CD4-positive, alpha-beta memory T cell (primary cell): ENCODE data around the gene SLC8A1. TPM values are rescaled to one million over a fixed set of nuclear protein-coding genes. Genes with fewer than 3 reads are reported as not detected.

Experiments
- CTCF ChIA-PET: fragments of 350-600 bp; sonication (Branson Sonifier 250); formaldehyde crosslinking; loops from one replicate; lab custom pipeline; 2021; ENCODE audit warnings: inconsistent platforms; ENCODE audit not compliant: partially characterized antibody; lab: Charles Lee
- POLR2A ChIA-PET: fragments of 350-600 bp; sonication (Branson Sonifier 250); formaldehyde crosslinking; loops from one replicate; lab custom pipeline; 2021; ENCODE audit not compliant: partially characterized antibody; lab: Charles Lee
- DNase-seq, 5 donors: peaks; one replicate each; pipeline versions ENCODE4 v3.0.0 to v3.0.0-alpha.2; 2020 to 2022; ENCODE audit warnings: mixed read lengths in 1 of 5
- H3K27ac ChIP-seq: one replicate; pipeline ENCODE4 v1.7.0; 2013; ENCODE audit warnings: low read depth, low read length
- H3K27me3 ChIP-seq: 2 replicates; pipeline ENCODE4 v1.7.0; 2013; ENCODE audit warnings: mild to moderate bottlenecking, low read length, moderate library complexity; ENCODE audit not compliant: insufficient read depth
- H3K36me3 ChIP-seq: 2 replicates; pipeline ENCODE4 v1.7.0; 2013; ENCODE audit warnings: mild to moderate bottlenecking, low read length, moderate library complexity; ENCODE audit not compliant: insufficient read depth
- H3K4me1 ChIP-seq: 2 replicates; pipeline ENCODE4 v1.7.0; 2013; ENCODE audit warnings: mild to moderate bottlenecking, low read length, moderate library complexity; ENCODE audit not compliant: insufficient read depth
- H3K4me3 ChIP-seq, 2 donors: one replicate each; pipeline ENCODE4 v1.7.0; 2013; ENCODE audit warnings: low read length in 2 of 2, mild to moderate bottlenecking in 1 of 2
- H3K9me3 ChIP-seq, 2 donors: one replicate each; pipeline ENCODE4 v1.7.0; 2013; ENCODE audit warnings: low read length in 2 of 2, control low read depth in 1 of 2; ENCODE audit not compliant: control insufficient read depth in 1 of 2
- H3K27ac Mint-ChIP-seq, 7 donors: one replicate each; pipeline ENCODE4 v1.8.0; 2020 to 2021; ENCODE audit warnings: mixed read lengths in 7 of 7, mild to moderate bottlenecking in 6 of 7, inconsistent platforms in 3 of 7, moderate library complexity in 3 of 7
- H3K27me3 Mint-ChIP-seq, 2 donors: one replicate each; pipeline ENCODE4 v1.8.0; 2020 to 2021; ENCODE audit warnings: mixed read lengths in 2 of 2
- H3K36me3 Mint-ChIP-seq, 2 donors: one replicate each; pipeline ENCODE4 v1.8.0; 2020 to 2021; ENCODE audit warnings: mixed read lengths in 2 of 2, inconsistent platforms in 1 of 2, mild to moderate bottlenecking in 1 of 2
- H3K4me1 Mint-ChIP-seq, 4 donors: one replicate each; pipeline ENCODE4 v1.8.0; 2020 to 2021; ENCODE audit warnings: mixed read lengths in 4 of 4, mild to moderate bottlenecking in 1 of 4
- H3K4me3 Mint-ChIP-seq, 8 donors: one replicate each; pipeline ENCODE4 v1.8.0; 2020 to 2021; ENCODE audit warnings: mixed read lengths in 8 of 8, mild to moderate bottlenecking in 7 of 8, moderate library complexity in 6 of 8, inconsistent platforms in 3 of 8
- H3K9me3 Mint-ChIP-seq, 8 donors: one replicate each; pipeline ENCODE4 v1.8.0; 2020 to 2021; ENCODE audit warnings: mixed read lengths in 8 of 8, mild to moderate bottlenecking in 5 of 8, inconsistent platforms in 3 of 8, moderate library complexity in 1 of 8
- intact Hi-C: fragments of 100-400 bp; cut with micrococcal nuclease; formaldehyde crosslinking; loops from one replicate; pipeline ENCODE4 v1.15.1; 2023
- polyA plus RNA-seq, 2 donors: library from polyadenylated mRNA; unstranded; fragments of 300-500 nt; fragmentation: Illumina TruSeq; gene quantifications; one replicate each; pipeline ENCODE4 v1.2.3, GENCODE V29; 2021
- total RNA-seq, 2 experiments: library from RNA; stranded (reverse); gene quantifications; one replicate each; pipeline ENCODE4 v1.2.3, GENCODE V29; 2021

Gene SLC8A1
- total and polyA plus RNA-seq, 4 experiments from 2014 or later: 0.36 to 0.79 TPM; not detected in 2

GRCh38 chr2:40474306-40474705 lies 22.4 kb upstream of the SLC8A1 start:
- no peak overlapping the region for H3K27ac Mint-ChIP-seq
- intact Hi-C loops: no loop called here
- no peak for DNase-seq
- POLR2A ChIA-PET: no interaction called here
- H3K9me3 Mint-ChIP-seq: peaks cover 0 to 2% (median 0%) of the 10 kb centered on the region in 8 donors
- no peaks in the 10 kb centered on the region for H3K9me3 ChIP-seq
- CTCF ChIA-PET: no interaction called here
- H3K27me3 ChIP-seq: no peaks in the 10 kb centered on the region
- no peaks in the 10 kb centered on the region for H3K4me1 Mint-ChIP-seq
- H3K27ac ChIP-seq: no peak overlapping the region
- H3K36me3 Mint-ChIP-seq: no peaks in the 10 kb centered on the region
- H3K4me3 ChIP-seq: no peak overlapping the region
- H3K4me3 Mint-ChIP-seq: no peak overlapping the region
- no peaks in the 10 kb centered on the region for H3K27me3 Mint-ChIP-seq
- no peaks in the 10 kb centered on the region for H3K4me1 ChIP-seq
- H3K36me3 ChIP-seq: no peaks in the 10 kb centered on the region

- H3K27ac ChIP-seq: no peak overlapping the region
- POLR2A ChIA-PET: interaction anchor here (0.7 kb wide), 1 partner anchor 16 kb away, joined by 3 read pairs; no protein-coding TSS in a partner anchor
- no peaks in the 10 kb centered on the region for H3K9me3 Mint-ChIP-seq
- no peaks in the 10 kb centered on the region for H3K4me1 ChIP-seq
- H3K4me3 ChIP-seq: no peak overlapping the region
- intact Hi-C loops: no loop called here
- no peaks in the 10 kb centered on the region for H3K4me1 Mint-ChIP-seq
- H3K27me3 Mint-ChIP-seq: no peaks in the 10 kb centered on the region
- no peaks in the 10 kb centered on the region for H3K36me3 ChIP-seq
- H3K4me3 Mint-ChIP-seq: no peak overlapping the region
- CTCF ChIA-PET: no interaction called here
- no peaks in the 10 kb centered on the region for H3K27me3 ChIP-seq
- no peaks in the 10 kb centered on the region for H3K36me3 Mint-ChIP-seq
- DNase-seq: no peak
- no peak overlapping the region for H3K27ac Mint-ChIP-seq
- H3K9me3 ChIP-seq: no peaks in the 10 kb centered on the region
These were observed 20.0 kb upstream of the SLC8A1 start for GRCh38 chr2:40471866-40472265.

GRCh38 chr2:40470822-40471813 lies 19.2 kb upstream of the SLC8A1 start:
- CTCF ChIA-PET: no interaction called here

GRCh38 chr2:40466935-40467572 lies 15.2 kb upstream of the SLC8A1 start:
- H3K4me3 Mint-ChIP-seq: no peak overlapping the region
- POLR2A ChIA-PET: no interaction called here
- Histone ChIP-seq H3K27ac (no peak overlapping the region), H3K4me3 (no peak overlapping the region), H3K9me3 (no peaks in the 10 kb centered on the region), H3K36me3 (no peaks in the 10 kb centered on the region), H3K27me3 (no peaks in the 10 kb centered on the region), H3K4me1 (no peaks in the 10 kb centered on the region)
- H3K36me3 Mint-ChIP-seq: no peaks in the 10 kb centered on the region
- intact Hi-C loops: no loop called here
- no peaks in the 10 kb centered on the region for H3K4me1 Mint-ChIP-seq
- no peaks in the 10 kb centered on the region for H3K27me3 Mint-ChIP-seq
- no peak overlapping the region for H3K27ac Mint-ChIP-seq
- peaks cover 0 to 3% (median 0%) of the 10 kb centered on the region in 8 donors for H3K9me3 Mint-ChIP-seq
- CTCF ChIA-PET: no interaction called here
- no peak for DNase-seq

More at GRCh38 chr2:40470822-40471813, 19.2 kb upstream of the SLC8A1 start:
- Mint-ChIP-seq H3K27ac (no peak overlapping the region), H3K27me3 (no peaks in the 10 kb centered on the region), H3K36me3 (no peaks in the 10 kb centered on the region), H3K4me1 (no peaks in the 10 kb centered on the region), H3K4me3 (no peak overlapping the region), H3K9me3 (no peaks in the 10 kb centered on the region)
- POLR2A ChIA-PET: no interaction called here
- H3K4me1 ChIP-seq: no peaks in the 10 kb centered on the region
- H3K27ac ChIP-seq: no peak overlapping the region
- H3K4me3 ChIP-seq: no peak overlapping the region
- H3K27me3 ChIP-seq: no peaks in the 10 kb centered on the region
- DNase-seq: no peak
- intact Hi-C loops: no loop called here
- H3K36me3 ChIP-seq: no peaks in the 10 kb centered on the region
- no peaks in the 10 kb centered on the region for H3K9me3 ChIP-seq

GRCh38 chr2:40466332-40466906 lies 14.5 kb upstream of the SLC8A1 start:
- Histone ChIP-seq H3K9me3 (no peaks in the 10 kb centered on the region), H3K36me3 (no peaks in the 10 kb centered on the region), H3K27ac (no peak overlapping the region), H3K27me3 (no peaks in the 10 kb centered on the region), H3K4me3 (no peak overlapping the region), H3K4me1 (no peaks in the 10 kb centered on the region)
- Mint-ChIP-seq H3K4me1 (no peaks in the 10 kb centered on the region), H3K9me3 (peaks cover 0 to 3% (median 0%) of the 10 kb centered on the region in 8 donors), H3K27me3 (no peaks in the 10 kb centered on the region), H3K36me3 (no peaks in the 10 kb centered on the region), H3K27ac (no peak overlapping the region), H3K4me3 (no peak overlapping the region)
- intact Hi-C loops: no loop called here
- CTCF ChIA-PET: no interaction called here
- POLR2A ChIA-PET: no interaction called here
- no peak for DNase-seq

GRCh38 chr2:40463112-40463511 lies 11.2 kb upstream of the SLC8A1 start:
- H3K9me3 Mint-ChIP-seq: peaks cover 0 to 3% (median 0%) of the 10 kb centered on the region in 8 donors
- intact Hi-C loops: no loop called here
- no peak overlapping the region for H3K4me3 ChIP-seq
- H3K27ac ChIP-seq: no peak overlapping the region
- no peaks in the 10 kb centered on the region for H3K4me1 Mint-ChIP-seq
- H3K36me3 Mint-ChIP-seq: no peaks in the 10 kb centered on the region
- DNase-seq: no peak
- POLR2A ChIA-PET: no interaction called here
- CTCF ChIA-PET: no interaction called here
- no peaks in the 10 kb centered on the region for H3K9me3 ChIP-seq
- H3K27ac Mint-ChIP-seq: no peak overlapping the region
- no peaks in the 10 kb centered on the region for H3K27me3 ChIP-seq
- no peaks in the 10 kb centered on the region for H3K4me1 ChIP-seq
- no peaks in the 10 kb centered on the region for H3K27me3 Mint-ChIP-seq
- H3K4me3 Mint-ChIP-seq: no peak overlapping the region
- H3K36me3 ChIP-seq: no peaks in the 10 kb centered on the region

- H3K4me1 ChIP-seq: no peaks in the 10 kb centered on the region
- no peak for DNase-seq
- ChIA-PET POLR2A (no interaction called here), CTCF (interaction anchor here (1.1 kb wide), 1 partner anchor 9 kb away, joined by 3 read pairs; no protein-coding TSS in a partner anchor)
- Mint-ChIP-seq H3K4me3 (no peak overlapping the region), H3K27ac (no peak overlapping the region), H3K27me3 (no peaks in the 10 kb centered on the region), H3K4me1 (no peaks in the 10 kb centered on the region), H3K9me3 (peaks cover 0 to 3% (median 0%) of the 10 kb centered on the region in 8 donors), H3K36me3 (no peaks in the 10 kb centered on the region)
- no peaks in the 10 kb centered on the region for H3K9me3 ChIP-seq
- H3K4me3 ChIP-seq: no peak overlapping the region
- H3K36me3 ChIP-seq: no peaks in the 10 kb centered on the region
- no peaks in the 10 kb centered on the region for H3K27me3 ChIP-seq
- intact Hi-C loops: no loop called here
- no peak overlapping the region for H3K27ac ChIP-seq
These were observed 6.4 kb upstream of the SLC8A1 start for GRCh38 chr2:40458271-40458794.
